AG04450 (cell line): ENCODE measurements around the gene EXOC6B. TPM values are rescaled to one million over a fixed set of nuclear protein-coding genes. Genes with fewer than 3 reads are reported as not detected.
"Not testable (repeated sequence)": the region's sequence is repeated elsewhere in the genome, so short reads cannot be mapped to it uniquely, and the experiment has no call there.

ENCODE experiments used
- CTCF ChIA-PET: fragments of 300-600, 350-600 bp; formaldehyde crosslinking; extraction: SDS; loops from one replicate; lab custom pipeline; 2022; ENCODE audit warnings: antibody characterized with exemption, inconsistent platforms; lab: Charles Lee
- POLR2A ChIA-PET: fragments of 350-600 bp; formaldehyde crosslinking; extraction: SDS; loops from one replicate; lab custom pipeline; 2021; ENCODE audit warnings: antibody characterized with exemption, inconsistent platforms; lab: Yijun Ruan, JAX
- DNase-seq: peaks from one replicate; pipeline ENCODE4 v3.0.0-alpha.2; 2011; ENCODE audit warnings: low read depth, low spot score
- H3K27ac ChIP-seq: one replicate; pipeline ENCODE4 v1.5.1; 2012; ENCODE audit warnings: low read depth, low read length, control low read depth
- H3K27me3 ChIP-seq: one replicate; pipeline ENCODE4 v1.6.0; 2012; ENCODE audit warnings: low read length; ENCODE audit not compliant: control insufficient read depth, insufficient read depth
- H3K4me3 ChIP-seq: 2 replicates; pipeline ENCODE4 v1.5.1; 2011; ENCODE audit warnings: mild to moderate bottlenecking, low read depth, low read length, control low read depth
- H3K9me3 ChIP-seq: 2 replicates; pipeline ENCODE4 v1.5.1; 2012; ENCODE audit warnings: low read length; ENCODE audit not compliant: control insufficient read depth, insufficient read depth
- CTCF ChIP-seq: IDR thresholded peaks from 2 replicates; pipeline ENCODE4 v1.5.1; 2011; ENCODE audit warnings: low read depth, low read length, control low read depth, inconsistent platforms
- polyA plus RNA-seq: library from polyadenylated mRNA; depleted of rRNA; stranded (reverse); fragments of >200 nt; gene quantifications from 2 replicates; pipeline ENCODE4 v1.2.3, GENCODE V29; 2011

EXOC6B gene
- polyA plus RNA-seq, 1 experiment = 28.7 TPM

- POLR2A ChIA-PET = no interaction called here
- no peak for TF ChIP-seq CTCF
- CTCF ChIA-PET = interaction anchor here (0.8 to 2.6 kb wide), 5 partner anchors 10 to 257 kb away, joined by 3 to 30 read pairs (median 4); no protein-coding TSS in a partner anchor
Measured at GRCh38 chr2:72604468-72604867, 221.4 kb downstream of the EXOC6B start.

GRCh38 chr2:72603481-72603880 lies 222.4 kb downstream of the EXOC6B start:
- ChIA-PET CTCF (interaction anchor here (2.0 kb wide), 1 partner anchor 24 kb away, joined by 5 read pairs; no protein-coding TSS in a partner anchor), POLR2A (no interaction called here)
- TF ChIP-seq CTCF = no peak
- DNase-seq = no peak
- no peak overlapping the region for H3K4me3 ChIP-seq
- no peaks in the 10 kb centered on the region for H3K9me3 ChIP-seq
- H3K27ac ChIP-seq = no peak overlapping the region
- no peaks in the 10 kb centered on the region for H3K27me3 ChIP-seq

More at GRCh38 chr2:72604468-72604867, 221.4 kb downstream of the EXOC6B start:
- no peak overlapping the region for H3K27ac ChIP-seq
- H3K9me3 ChIP-seq = no peaks in the 10 kb centered on the region
- no peaks in the 10 kb centered on the region for H3K27me3 ChIP-seq
- H3K4me3 ChIP-seq = no peak overlapping the region
- no peak for DNase-seq

- Histone ChIP-seq H3K27me3 (no peaks in the 10 kb centered on the region), H3K27ac (no peak overlapping the region), H3K9me3 (no peaks in the 10 kb centered on the region), H3K4me3 (no peak overlapping the region)
- ChIA-PET CTCF (interaction anchor here (1.0 to 2.0 kb wide), 2 partner anchors 23 to 143 kb away, joined by 4 to 5 read pairs; no protein-coding TSS in a partner anchor), POLR2A (no interaction called here)
- no peak for DNase-seq
- TF ChIP-seq CTCF = no peak
Measured at GRCh38 chr2:72602711-72603110, 223.1 kb downstream of the EXOC6B start.

GRCh38 chr2:72602095-72602494 lies 223.7 kb downstream of the EXOC6B start:
- ChIA-PET CTCF (interaction anchor here (1.0 to 2.0 kb wide), 2 partner anchors 22 to 144 kb away, joined by 4 to 5 read pairs; no protein-coding TSS in a partner anchor), POLR2A (no interaction called here)
- H3K27ac ChIP-seq = no peak overlapping the region

GRCh38 chr2:72583836-72584235 lies 242.0 kb downstream of the EXOC6B start:
- CTCF ChIA-PET = interaction anchor here (0.5 to 5.5 kb wide), 6 partner anchors 162 to 1150 kb away, joined by 3 to 44 read pairs (median 4); no protein-coding TSS in a partner anchor

More at GRCh38 chr2:72602095-72602494, 223.7 kb downstream of the EXOC6B start:
- no peak for DNase-seq
- Histone ChIP-seq H3K9me3 (no peaks in the 10 kb centered on the region), H3K27me3 (no peaks in the 10 kb centered on the region), H3K4me3 (no peak overlapping the region)
- TF ChIP-seq CTCF = no peak

More at GRCh38 chr2:72583836-72584235, 242.0 kb downstream of the EXOC6B start:
- H3K4me3 ChIP-seq, H3K27me3 ChIP-seq, H3K27ac ChIP-seq, H3K9me3 ChIP-seq, DNase-seq, POLR2A ChIA-PET: not testable (repeated sequence)
